ENCODE data around the gene GPR180.
A peak's percentile ranks its signal among the peaks of the same experiment; 100 is the strongest.

The GPR180 gene

DNA sequence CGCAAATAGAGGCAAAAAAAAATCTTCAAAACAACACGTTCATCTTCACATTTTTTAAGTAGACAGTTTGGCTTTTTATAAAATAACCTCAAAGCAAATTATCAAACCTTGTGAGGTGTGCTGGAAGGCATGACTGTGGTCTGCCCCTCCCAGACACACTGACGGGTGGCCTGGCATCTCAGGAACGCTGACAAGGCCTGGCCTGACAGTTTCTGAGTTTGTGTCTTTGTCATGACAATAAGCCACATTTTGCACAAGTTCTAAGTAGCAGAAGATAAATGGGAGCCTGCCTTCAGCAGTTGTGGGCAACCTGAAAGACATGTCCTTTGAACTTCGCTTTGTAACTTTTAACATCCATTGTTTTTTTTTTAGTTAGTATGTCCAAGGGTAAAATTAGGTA is 72.2 kb downstream of the GPR180 start:
- H3K4me1 ChIP-seq (ENCODE audit: insufficient read depth, low read length, poor library complexity, severe bottlenecking): no peaks in the 10 kb centered on the region
- no peaks in the 10 kb centered on the region for H3K9me3 ChIP-seq (ENCODE audit: insufficient read depth, low read depth, low read length)
- TF ChIP-seq EZH2phosphoT487 (IDR thresholded peaks at IDR 0.05; ENCODE audit: borderline replicate concordance): no peak
- no peaks in the 10 kb centered on the region for H3K36me3 ChIP-seq (ENCODE audit: insufficient read depth, low read length)
- no peak overlapping the region for H3K4me3 ChIP-seq (ENCODE audit: low read length, poor library complexity, severe bottlenecking)
- no peaks in the 10 kb centered on the region for H3K27me3 ChIP-seq (ENCODE audit: insufficient read depth, low read length, poor library complexity, severe bottlenecking)
- no peak overlapping the region for H2AFZ ChIP-seq (ENCODE audit: low read length)
- H3F3A ChIP-seq (ENCODE audit: low read depth): no peaks in the 10 kb centered on the region
- no peaks in the 10 kb centered on the region for H3K79me2 ChIP-seq (ENCODE audit: insufficient read depth, low read length)
- H3K9ac ChIP-seq (ENCODE audit: low read depth, low read length, poor library complexity, severe bottlenecking): no peak overlapping the region
- H4K20me1 ChIP-seq (ENCODE audit: insufficient read depth, low read length, poor library complexity, severe bottlenecking): no peaks in the 10 kb centered on the region
- no peaks in the 10 kb centered on the region for H3K9me2 ChIP-seq (replicated peaks; ENCODE audit: low read depth, low read length)
- H3K4me2 ChIP-seq (ENCODE audit: low read depth, low read length, poor library complexity, severe bottlenecking): no peak overlapping the region

DNA sequence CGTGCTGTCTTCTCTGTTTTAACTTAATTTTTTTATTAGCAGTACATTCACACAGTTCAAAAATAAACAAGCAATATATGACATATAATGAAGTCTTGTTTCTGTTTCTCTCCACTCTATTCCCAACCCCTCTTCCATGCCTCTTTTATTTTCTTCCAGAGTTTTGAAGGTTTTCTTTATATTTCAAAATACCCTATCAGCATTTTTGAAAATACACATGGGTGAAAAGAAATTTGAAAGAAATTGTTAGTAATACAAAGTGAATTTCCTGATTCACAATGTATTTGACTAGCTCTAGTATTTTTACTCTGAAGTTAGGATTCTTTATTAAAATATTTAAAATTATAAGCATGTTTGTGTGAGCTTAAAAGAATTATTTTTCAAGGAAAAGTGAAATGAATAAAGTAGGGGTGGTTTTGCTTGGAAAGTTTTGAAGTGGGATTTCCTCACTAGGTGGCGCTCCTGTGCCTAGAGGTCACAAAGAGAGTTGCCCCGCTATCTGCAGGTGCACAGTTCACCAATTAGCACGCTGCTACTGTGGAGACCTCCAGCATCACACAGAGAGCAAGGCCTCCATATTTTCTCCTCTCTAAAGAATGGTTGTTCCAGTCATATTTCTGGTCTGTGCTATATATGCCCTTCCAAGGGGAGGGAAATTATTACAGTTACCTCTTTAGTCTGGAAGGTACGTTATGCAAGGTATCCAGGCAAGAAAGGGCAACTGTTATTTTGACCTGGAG is 73.1 kb downstream of the GPR180 start:
- Histone ChIP-seq H3K36me3 (ENCODE audit: insufficient read depth, low read length) (no peaks in the 10 kb centered on the region), H2AFZ (ENCODE audit: low read length) (no peak overlapping the region), H3K4me2 (ENCODE audit: low read depth, low read length, poor library complexity, severe bottlenecking) (no peak overlapping the region), H3K4me1 (ENCODE audit: insufficient read depth, low read length, poor library complexity, severe bottlenecking) (no peaks in the 10 kb centered on the region), H4K20me1 (ENCODE audit: insufficient read depth, low read length, poor library complexity, severe bottlenecking) (no peaks in the 10 kb centered on the region), H3K9me3 (ENCODE audit: insufficient read depth, low read depth, low read length) (no peaks in the 10 kb centered on the region), H3K9ac (ENCODE audit: low read depth, low read length, poor library complexity, severe bottlenecking) (no peak overlapping the region), H3K9me2 (replicated peaks; ENCODE audit: low read depth, low read length) (no peaks in the 10 kb centered on the region), H3F3A (ENCODE audit: low read depth) (no peaks in the 10 kb centered on the region), H3K4me3 (ENCODE audit: low read length, poor library complexity, severe bottlenecking) (no peak overlapping the region), H3K27me3 (ENCODE audit: insufficient read depth, low read length, poor library complexity, severe bottlenecking) (no peaks in the 10 kb centered on the region), H3K79me2 (ENCODE audit: insufficient read depth, low read length) (no peaks in the 10 kb centered on the region)
- no peak for TF ChIP-seq EZH2phosphoT487 (IDR thresholded peaks at IDR 0.05; ENCODE audit: borderline replicate concordance)
- TF ChIP-seq, protein P1, sequence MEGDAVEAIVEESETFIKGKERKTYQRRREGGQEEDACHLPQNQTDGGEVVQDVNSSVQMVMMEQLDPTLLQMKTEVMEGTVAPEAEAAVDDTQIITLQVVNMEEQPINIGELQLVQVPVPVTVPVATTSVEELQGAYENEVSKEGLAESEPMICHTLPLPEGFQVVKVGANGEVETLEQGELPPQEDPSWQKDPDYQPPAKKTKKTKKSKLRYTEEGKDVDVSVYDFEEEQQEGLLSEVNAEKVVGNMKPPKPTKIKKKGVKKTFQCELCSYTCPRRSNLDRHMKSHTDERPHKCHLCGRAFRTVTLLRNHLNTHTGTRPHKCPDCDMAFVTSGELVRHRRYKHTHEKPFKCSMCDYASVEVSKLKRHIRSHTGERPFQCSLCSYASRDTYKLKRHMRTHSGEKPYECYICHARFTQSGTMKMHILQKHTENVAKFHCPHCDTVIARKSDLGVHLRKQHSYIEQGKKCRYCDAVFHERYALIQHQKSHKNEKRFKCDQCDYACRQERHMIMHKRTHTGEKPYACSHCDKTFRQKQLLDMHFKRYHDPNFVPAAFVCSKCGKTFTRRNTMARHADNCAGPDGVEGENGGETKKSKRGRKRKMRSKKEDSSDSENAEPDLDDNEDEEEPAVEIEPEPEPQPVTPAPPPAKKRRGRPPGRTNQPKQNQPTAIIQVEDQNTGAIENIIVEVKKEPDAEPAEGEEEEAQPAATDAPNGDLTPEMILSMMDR (conservative IDR thresholded peaks at IDR 0.05; ENCODE audit: low read length): peak; percentile 77

DNA sequence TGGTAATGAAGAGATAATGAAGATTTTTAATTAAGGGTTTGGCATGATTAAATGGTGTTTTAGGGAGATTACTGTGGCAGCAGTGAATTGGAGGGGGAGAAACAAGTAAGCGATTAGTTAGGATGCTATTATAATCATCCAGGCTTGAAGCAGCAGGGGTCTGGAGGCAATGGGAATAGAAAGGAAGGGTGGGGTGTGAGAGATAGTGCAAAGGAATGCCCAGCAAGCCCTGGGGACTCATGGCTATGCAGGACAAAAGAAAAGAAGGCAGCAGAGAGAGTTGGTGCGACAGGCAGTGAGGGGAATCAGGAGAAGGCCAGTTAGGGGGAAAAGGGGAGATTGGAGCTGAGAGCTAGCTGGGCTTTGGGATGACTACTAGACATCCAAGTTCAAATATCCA is 76.1 kb downstream of the GPR180 start:
- H3K9me3 ChIP-seq (ENCODE audit: insufficient read depth, low read depth, low read length): no peaks in the 10 kb centered on the region
- H2AFZ ChIP-seq (ENCODE audit: low read length): no peak overlapping the region
- no peaks in the 10 kb centered on the region for H3F3A ChIP-seq (ENCODE audit: low read depth)
- no peaks in the 10 kb centered on the region for H3K79me2 ChIP-seq (ENCODE audit: insufficient read depth, low read length)
- H3K36me3 ChIP-seq (ENCODE audit: insufficient read depth, low read length): no peaks in the 10 kb centered on the region
- H3K9ac ChIP-seq (ENCODE audit: low read depth, low read length, poor library complexity, severe bottlenecking): no peak overlapping the region
- no peaks in the 10 kb centered on the region for H3K9me2 ChIP-seq (replicated peaks; ENCODE audit: low read depth, low read length)
- TF ChIP-seq, protein P1 (conservative IDR thresholded peaks at IDR 0.05; ENCODE audit: low read length): no peak
- TF ChIP-seq EZH2phosphoT487 (IDR thresholded peaks at IDR 0.05; ENCODE audit: borderline replicate concordance): no peak
- H4K20me1 ChIP-seq (ENCODE audit: insufficient read depth, low read length, poor library complexity, severe bottlenecking): no peaks in the 10 kb centered on the region
- H3K27me3 ChIP-seq (ENCODE audit: insufficient read depth, low read length, poor library complexity, severe bottlenecking): no peaks in the 10 kb centered on the region
- no peaks in the 10 kb centered on the region for H3K4me1 ChIP-seq (ENCODE audit: insufficient read depth, low read length, poor library complexity, severe bottlenecking)
- H3K4me3 ChIP-seq (ENCODE audit: low read length, poor library complexity, severe bottlenecking): no peak overlapping the region
- no peak overlapping the region for H3K4me2 ChIP-seq (ENCODE audit: low read depth, low read length, poor library complexity, severe bottlenecking)

DNA sequence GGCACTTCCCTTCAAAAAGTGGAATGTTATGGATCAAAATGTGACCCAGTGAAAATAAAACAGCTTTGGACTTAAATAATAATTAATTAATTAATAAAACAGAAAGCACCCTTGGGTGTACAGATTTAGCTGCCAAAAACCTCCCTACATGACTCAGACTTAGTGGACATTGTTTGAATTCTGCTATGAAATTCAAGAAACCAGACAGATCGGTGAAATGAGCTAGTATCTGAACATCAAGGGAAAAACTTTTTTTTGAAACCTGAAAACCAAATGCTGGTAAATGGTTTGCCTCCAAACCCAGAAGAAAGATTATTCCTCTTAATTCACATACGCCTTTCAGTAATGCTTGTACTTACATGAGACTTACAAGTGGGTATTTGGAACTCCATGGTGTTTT is 77.2 kb downstream of the GPR180 start:
- H3K4me1 ChIP-seq (ENCODE audit: insufficient read depth, low read length, poor library complexity, severe bottlenecking): no peaks in the 10 kb centered on the region
- H3K27me3 ChIP-seq (ENCODE audit: insufficient read depth, low read length, poor library complexity, severe bottlenecking): no peaks in the 10 kb centered on the region
- H3K9me2 ChIP-seq (replicated peaks; ENCODE audit: low read depth, low read length): no peaks in the 10 kb centered on the region
- H3K4me2 ChIP-seq (ENCODE audit: low read depth, low read length, poor library complexity, severe bottlenecking): no peak overlapping the region
- no peak overlapping the region for H2AFZ ChIP-seq (ENCODE audit: low read length)
- no peaks in the 10 kb centered on the region for H4K20me1 ChIP-seq (ENCODE audit: insufficient read depth, low read length, poor library complexity, severe bottlenecking)
- no peak overlapping the region for H3K4me3 ChIP-seq (ENCODE audit: low read length, poor library complexity, severe bottlenecking)
- no peaks in the 10 kb centered on the region for H3K36me3 ChIP-seq (ENCODE audit: insufficient read depth, low read length)
- H3K9me3 ChIP-seq (ENCODE audit: insufficient read depth, low read depth, low read length): no peaks in the 10 kb centered on the region
- H3F3A ChIP-seq (ENCODE audit: low read depth): no peaks in the 10 kb centered on the region
- TF ChIP-seq, protein P1 (conservative IDR thresholded peaks at IDR 0.05; ENCODE audit: low read length): no peak
- no peak for TF ChIP-seq EZH2phosphoT487 (IDR thresholded peaks at IDR 0.05; ENCODE audit: borderline replicate concordance)
- H3K79me2 ChIP-seq (ENCODE audit: insufficient read depth, low read length): no peaks in the 10 kb centered on the region
- no peak overlapping the region for H3K9ac ChIP-seq (ENCODE audit: low read depth, low read length, poor library complexity, severe bottlenecking)

Data from Loucy (cell line).